NOMO-1 (cell line): ENCODE results near the gene CCDC47.
"Not testable (repeated sequence)": the region's sequence is repeated elsewhere in the genome, so short reads cannot be mapped to it uniquely, and the experiment has no call there.

Experiments
- DNase-seq, 2 experiments: peaks; one replicate each; lab custom pipeline; 2025; ENCODE audit not compliant: unreplicated experiment in 2 of 2; lab: John Stamatoyannopoulos, UW

The CCDC47 gene

GRCh38 chr17:63773272-63774140 is at the start of gene CCDC47:
Gene CCDC47, minus strand, starts transcription at chr17:63773597. Its CDS starts 7,422 bp downstream, at chr17:63766175.
- DNase-seq: peak; percentile 97 to 98

- no peak for DNase-seq
Measured at GRCh38 chr17:63822537-63822936, 49.1 kb upstream of the CCDC47 start.

- no peak for DNase-seq
Measured at GRCh38 chr17:63821804-63822203, 48.4 kb upstream of the CCDC47 start.

- no peak for DNase-seq
Measured at GRCh38 chr17:63820963-63821561, 47.7 kb upstream of the CCDC47 start.

- no peak for DNase-seq
Measured at GRCh38 chr17:63819585-63820537, 46.5 kb upstream of the CCDC47 start.

GRCh38 chr17:63819131-63819530 is 45.7 kb upstream of the CCDC47 start:
- no peak for DNase-seq

GRCh38 chr17:63817736-63818385 is 44.5 kb upstream of the CCDC47 start:
- DNase-seq: no peak

- no peak for DNase-seq
Measured at GRCh38 chr17:63816669-63817068, 43.3 kb upstream of the CCDC47 start.

GRCh38 chr17:63816123-63816522 is 42.7 kb upstream of the CCDC47 start:
- no peak for DNase-seq

- DNase-seq: no peak
Measured at GRCh38 chr17:63809970-63810369, 36.6 kb upstream of the CCDC47 start.

GRCh38 chr17:63805591-63805990 is 32.2 kb upstream of the CCDC47 start:
- no peak for DNase-seq

GRCh38 chr17:63804328-63804727 is 30.9 kb upstream of the CCDC47 start:
- DNase-seq: no peak

GRCh38 chr17:63800783-63801182 is 27.4 kb upstream of the CCDC47 start:
- no peak for DNase-seq

GRCh38 chr17:63798572-63799106 is 25.2 kb upstream of the CCDC47 start:
- DNase-seq: no peak

GRCh38 chr17:63796375-63796774 is 23.0 kb upstream of the CCDC47 start:
- not testable (repeated sequence) for DNase-seq

- DNase-seq: no peak
Measured at GRCh38 chr17:63792055-63792729, 18.8 kb upstream of the CCDC47 start.

GRCh38 chr17:63790057-63790456 is 16.7 kb upstream of the CCDC47 start:
- no peak for DNase-seq

GRCh38 chr17:63786971-63787711 is 13.7 kb upstream of the CCDC47 start:
- no peak for DNase-seq

GRCh38 chr17:63786117-63786516 is 12.7 kb upstream of the CCDC47 start:
- DNase-seq: no peak
